ENCODE results near the gene SLC25A47.

The SLC25A47 gene

DNA sequence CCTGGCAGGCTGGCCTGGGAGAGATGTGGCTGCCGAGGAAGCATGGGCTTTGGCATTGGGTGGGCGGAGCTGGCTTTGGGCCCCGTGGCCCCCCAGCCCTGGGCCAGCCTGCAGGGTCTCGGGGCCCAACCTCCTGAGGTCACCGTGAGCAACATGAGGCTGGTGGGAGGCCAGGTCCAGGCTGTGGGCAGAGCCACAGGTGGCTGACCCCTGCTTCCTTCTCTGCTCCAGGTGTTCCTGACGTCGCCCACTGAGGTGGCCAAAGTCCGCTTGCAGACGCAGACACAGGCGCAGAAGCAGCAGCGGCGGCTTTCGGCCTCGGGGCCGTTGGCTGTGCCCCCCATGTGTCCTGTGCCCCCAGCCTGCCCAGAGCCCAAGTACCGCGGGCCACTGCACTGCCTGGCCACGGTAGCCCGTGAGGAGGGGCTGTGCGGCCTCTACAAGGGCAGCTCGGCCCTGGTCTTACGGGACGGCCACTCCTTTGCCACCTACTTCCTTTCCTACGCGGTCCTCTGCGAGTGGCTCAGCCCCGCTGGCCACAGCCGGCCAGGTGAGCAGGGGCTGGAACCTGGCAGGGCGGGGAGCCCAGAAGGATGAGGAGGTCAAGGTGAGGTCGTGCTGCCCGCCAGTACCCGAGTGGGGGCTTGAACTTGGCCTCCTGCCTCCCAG is 5.5 kb downstream of the SLC25A47 start:
- Histone ChIP-seq H3K4me1 (no peaks in the 10 kb centered on the region), H3K4me3 (no peak overlapping the region), H3K27me3 (no peaks in the 10 kb centered on the region), H3K36me3 (peaks cover 0 to 2% (median under 1%) of the 10 kb centered on the region in 3 donors), H3K27ac (no peak overlapping the region), H3K9me3 (no peaks in the 10 kb centered on the region)
- TF ChIP-seq, protein P1, sequence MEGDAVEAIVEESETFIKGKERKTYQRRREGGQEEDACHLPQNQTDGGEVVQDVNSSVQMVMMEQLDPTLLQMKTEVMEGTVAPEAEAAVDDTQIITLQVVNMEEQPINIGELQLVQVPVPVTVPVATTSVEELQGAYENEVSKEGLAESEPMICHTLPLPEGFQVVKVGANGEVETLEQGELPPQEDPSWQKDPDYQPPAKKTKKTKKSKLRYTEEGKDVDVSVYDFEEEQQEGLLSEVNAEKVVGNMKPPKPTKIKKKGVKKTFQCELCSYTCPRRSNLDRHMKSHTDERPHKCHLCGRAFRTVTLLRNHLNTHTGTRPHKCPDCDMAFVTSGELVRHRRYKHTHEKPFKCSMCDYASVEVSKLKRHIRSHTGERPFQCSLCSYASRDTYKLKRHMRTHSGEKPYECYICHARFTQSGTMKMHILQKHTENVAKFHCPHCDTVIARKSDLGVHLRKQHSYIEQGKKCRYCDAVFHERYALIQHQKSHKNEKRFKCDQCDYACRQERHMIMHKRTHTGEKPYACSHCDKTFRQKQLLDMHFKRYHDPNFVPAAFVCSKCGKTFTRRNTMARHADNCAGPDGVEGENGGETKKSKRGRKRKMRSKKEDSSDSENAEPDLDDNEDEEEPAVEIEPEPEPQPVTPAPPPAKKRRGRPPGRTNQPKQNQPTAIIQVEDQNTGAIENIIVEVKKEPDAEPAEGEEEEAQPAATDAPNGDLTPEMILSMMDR (IDR thresholded peaks at IDR 0.05): no peak
- intact Hi-C loops (cut with DNase I; ENCODE audit: low total_unique reads): no loop called here
- DNase-seq: no peak

DNA sequence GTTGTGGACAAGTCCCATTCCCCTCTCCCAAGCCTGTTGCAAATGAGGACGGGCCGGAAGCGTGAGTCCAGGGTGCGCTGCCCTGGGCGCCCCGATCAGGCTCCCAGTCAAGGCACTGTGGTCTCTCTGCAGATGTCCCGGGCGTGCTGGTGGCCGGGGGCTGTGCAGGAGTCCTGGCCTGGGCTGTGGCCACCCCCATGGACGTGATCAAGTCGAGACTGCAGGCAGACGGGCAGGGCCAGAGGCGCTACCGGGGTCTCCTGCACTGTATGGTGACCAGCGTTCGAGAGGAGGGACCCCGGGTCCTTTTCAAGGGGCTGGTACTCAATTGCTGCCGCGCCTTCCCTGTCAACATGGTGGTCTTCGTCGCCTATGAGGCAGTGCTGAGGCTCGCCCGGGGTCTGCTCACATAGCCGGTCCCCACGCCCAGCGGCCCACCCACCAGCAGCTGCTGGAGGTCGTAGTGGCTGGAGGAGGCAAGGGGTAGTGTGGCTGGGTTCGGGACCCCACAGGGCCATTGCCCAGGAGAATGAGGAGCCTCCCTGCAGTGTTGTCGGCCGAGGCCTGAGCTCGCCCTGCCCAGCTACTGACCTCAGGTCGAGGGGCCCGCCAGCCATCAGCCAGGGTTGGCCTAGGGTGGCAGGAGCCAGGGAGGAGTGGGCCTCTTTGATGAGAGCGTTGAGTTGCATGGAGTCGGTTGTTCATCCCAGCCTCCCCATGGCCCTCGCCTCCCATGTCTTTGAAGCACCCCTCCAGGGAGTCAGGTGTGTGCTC is 6.3 kb downstream of the SLC25A47 start:
- Histone ChIP-seq H3K27me3 (no peaks in the 10 kb centered on the region), H3K4me3 (no peak overlapping the region), H3K36me3 (peaks cover 4 to 9% (median 8%) of the 10 kb centered on the region in 3 donors), H3K4me1 (no peaks in the 10 kb centered on the region), H3K27ac (no peak overlapping the region), H3K9me3 (no peaks in the 10 kb centered on the region)
- TF ChIP-seq, protein P1 (IDR thresholded peaks at IDR 0.05): no peak
- intact Hi-C loops (cut with DNase I; ENCODE audit: low total_unique reads): no loop called here
- no peak for DNase-seq

DNA sequence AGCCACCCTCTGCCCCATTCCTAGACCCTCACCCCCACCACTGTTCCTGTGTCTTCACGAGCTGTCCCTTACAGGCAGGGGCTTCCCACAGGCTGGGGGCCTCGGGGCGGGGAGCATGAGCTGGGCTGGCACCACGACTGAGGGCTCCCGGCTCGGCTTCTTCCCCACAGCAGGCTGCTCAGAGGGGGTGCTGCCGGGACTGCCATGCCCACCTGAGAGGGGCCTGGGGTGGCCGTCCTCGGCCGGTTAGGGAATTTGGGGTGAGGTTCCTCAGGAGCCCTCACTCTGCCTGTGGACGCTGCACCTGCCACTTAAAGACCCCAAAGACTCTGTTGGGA is 6.8 kb downstream of the SLC25A47 start:
- no peak for DNase-seq
- Histone ChIP-seq H3K9me3 (no peaks in the 10 kb centered on the region), H3K27me3 (no peaks in the 10 kb centered on the region), H3K27ac (no peak overlapping the region), H3K4me3 (no peak overlapping the region), H3K36me3 (peaks cover 9 to 15% (median 12%) of the 10 kb centered on the region in 3 donors), H3K4me1 (no peaks in the 10 kb centered on the region)
- TF ChIP-seq, protein P1 (IDR thresholded peaks at IDR 0.05): no peak
- intact Hi-C loops (cut with DNase I; ENCODE audit: low total_unique reads): no loop called here

DNA sequence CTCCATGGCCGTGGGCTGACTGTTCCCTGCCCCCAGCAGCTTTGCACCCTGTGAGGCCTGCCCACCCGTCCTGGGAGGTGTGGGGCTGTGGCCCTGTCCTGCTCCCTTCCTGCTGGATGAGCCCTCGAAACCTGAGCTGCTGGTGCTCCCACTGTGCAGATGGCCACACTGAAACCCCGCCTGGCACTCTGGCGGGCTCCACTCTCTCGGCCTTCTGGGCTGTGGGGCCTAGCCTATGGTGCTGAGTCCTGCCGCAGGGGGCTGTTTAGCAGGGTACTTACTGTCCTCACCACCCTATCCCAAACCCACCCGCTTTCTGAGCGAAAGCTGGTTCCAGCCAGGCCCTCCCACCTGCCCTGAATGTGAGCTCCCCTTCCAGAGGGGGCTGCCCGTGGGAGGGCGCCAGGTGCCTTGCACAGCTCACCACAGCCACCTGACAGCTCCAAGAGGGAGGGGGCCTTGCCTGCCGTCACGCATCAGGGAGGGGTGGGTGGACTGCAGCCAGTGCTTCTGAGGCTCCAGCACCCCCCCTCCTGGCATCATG is 7.3 kb downstream of the SLC25A47 start:
- no peak overlapping the region for H3K4me3 ChIP-seq
- H3K4me1 ChIP-seq: no peaks in the 10 kb centered on the region
- peaks cover 9 to 18% (median 14%) of the 10 kb centered on the region in 3 donors for H3K36me3 ChIP-seq
- no peaks in the 10 kb centered on the region for H3K27me3 ChIP-seq
- H3K27ac ChIP-seq: no peak overlapping the region
- TF ChIP-seq, protein P1 (IDR thresholded peaks at IDR 0.05): no peak
- intact Hi-C loops (cut with DNase I; ENCODE audit: low total_unique reads): no loop called here
- no peaks in the 10 kb centered on the region for H3K9me3 ChIP-seq
- no peak for DNase-seq

DNA sequence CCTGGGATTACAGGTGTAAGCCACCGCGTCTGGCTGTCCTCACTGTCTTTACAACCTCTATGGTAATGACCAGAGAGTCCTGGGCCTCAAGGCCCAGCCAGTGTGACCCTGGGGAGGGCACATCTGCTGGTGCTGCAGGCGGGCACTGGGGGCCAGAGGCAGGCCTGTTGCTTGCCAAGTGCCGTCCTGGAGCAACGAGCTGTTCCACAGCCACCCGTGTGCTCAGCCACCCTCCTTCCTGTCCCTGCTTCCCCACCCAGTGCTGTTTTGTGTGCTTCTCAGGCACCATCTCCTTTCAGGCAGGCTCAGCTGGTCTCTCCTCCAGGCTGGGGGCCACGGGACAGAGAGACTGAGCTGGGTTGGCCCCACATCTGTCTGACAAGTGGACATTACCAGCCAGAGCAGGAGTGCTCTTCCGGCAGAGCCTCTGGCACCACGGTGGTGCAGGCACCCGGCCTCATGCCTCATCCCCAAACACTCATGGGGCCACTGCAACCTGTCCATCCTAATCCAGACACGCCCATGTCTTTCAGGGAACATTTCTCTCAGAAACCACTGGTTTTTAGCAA is 9.0 kb downstream of the SLC25A47 start:
- Histone ChIP-seq H3K4me1 (no peaks in the 10 kb centered on the region), H3K27ac (no peak overlapping the region), H3K36me3 (peaks cover 19 to 33% (median 31%) of the 10 kb centered on the region in 3 donors), H3K27me3 (no peaks in the 10 kb centered on the region), H3K9me3 (no peaks in the 10 kb centered on the region), H3K4me3 (no peak overlapping the region)
- DNase-seq: no peak
- TF ChIP-seq, protein P1 (IDR thresholded peaks at IDR 0.05): no peak
- intact Hi-C loops (cut with DNase I; ENCODE audit: low total_unique reads): no loop called here
